CD4-positive, alpha-beta T cell treated with Interferon alpha-2 for 1 hour (primary cell): ENCODE results near the gene DOCK2.
"Not testable (repeated sequence)": the region's sequence is repeated elsewhere in the genome, so short reads cannot be mapped to it uniquely, and the experiment has no call there.

Source experiments
- DNase-seq, 2 donors: peaks; one replicate each; pipeline ENCODE4 v3.0.0-alpha.2; 2020 to 2022

DOCK2 gene

GRCh38 chr5:169762338-169763095, 125.4 kb downstream of the DOCK2 start:
- no peak for DNase-seq

GRCh38 chr5:169763376-169764017, 126.4 kb downstream of the DOCK2 start:
- DNase-seq: no peak

GRCh38 chr5:169764018-169764378, 126.9 kb downstream of the DOCK2 start:
- no peak for DNase-seq

- no peak for DNase-seq
These were observed 128.3 kb downstream of the DOCK2 start for GRCh38 chr5:169765176-169765996.

GRCh38 chr5:169766943-169767342, 129.9 kb downstream of the DOCK2 start:
- DNase-seq: not testable (repeated sequence)

- DNase-seq: no peak
These were observed 130.9 kb downstream of the DOCK2 start for GRCh38 chr5:169767938-169768337.

- no peak for DNase-seq
These were observed 131.3 kb downstream of the DOCK2 start for GRCh38 chr5:169768416-169768815.

GRCh38 chr5:169770109-169770508, 133.0 kb downstream of the DOCK2 start:
- DNase-seq: no peak

- DNase-seq: no peak
These were observed 135.2 kb downstream of the DOCK2 start for GRCh38 chr5:169772256-169772655.

GRCh38 chr5:169772688-169773087, 135.6 kb downstream of the DOCK2 start:
- DNase-seq: no peak

- no peak for DNase-seq
These were observed 140.1 kb downstream of the DOCK2 start for GRCh38 chr5:169777159-169777558.

GRCh38 chr5:169778622-169779596, 141.8 kb downstream of the DOCK2 start:
- no peak for DNase-seq

GRCh38 chr5:169781420-169782345, 144.6 kb downstream of the DOCK2 start:
- DNase-seq: no peak

- DNase-seq: no peak
These were observed 148.9 kb downstream of the DOCK2 start for GRCh38 chr5:169785771-169786618.

GRCh38 chr5:169788168-169788567, 151.1 kb downstream of the DOCK2 start:
- no peak for DNase-seq

- no peak for DNase-seq
These were observed 152.4 kb downstream of the DOCK2 start for GRCh38 chr5:169789417-169789940.

- DNase-seq: no peak
These were observed 154.2 kb downstream of the DOCK2 start for GRCh38 chr5:169791251-169791650.

- DNase-seq: no peak
These were observed 158.3 kb downstream of the DOCK2 start for GRCh38 chr5:169795338-169795737.

- no peak for DNase-seq
These were observed 159.7 kb downstream of the DOCK2 start for GRCh38 chr5:169796731-169797130.

- DNase-seq: no peak
These were observed 160.5 kb downstream of the DOCK2 start for GRCh38 chr5:169797577-169797976.
